GM21447 (cell line): ENCODE results near the gene NTRK1.

Source experiments
- ATAC-seq: cut with Tn5 transposase; IDR thresholded peaks from one replicate; pipeline ENCODE4 v1.9.1; 2021; ENCODE audit not compliant: unreplicated experiment

Gene NTRK1

DNA sequence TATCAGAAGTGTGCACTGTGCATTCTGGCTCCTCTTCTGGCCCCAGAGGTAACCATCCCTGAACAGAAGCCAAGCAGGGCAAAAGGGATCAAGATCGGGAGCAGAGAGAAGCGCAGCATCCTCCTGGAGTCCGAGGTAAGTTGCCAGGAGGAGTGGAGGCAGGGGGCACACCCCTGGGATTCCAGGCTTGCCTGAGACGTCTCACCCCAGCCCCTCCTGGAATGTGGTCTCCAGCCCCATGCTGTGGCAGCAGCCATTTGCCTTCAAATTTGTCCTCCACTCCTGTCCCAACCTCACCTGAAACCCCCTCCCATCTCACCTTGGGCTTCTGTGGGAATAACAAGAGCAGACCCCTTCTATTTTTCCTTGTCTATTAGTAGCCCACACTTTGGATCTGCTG lies 69.8 kb downstream of the NTRK1 start:
- no peak for ATAC-seq
